Skeletal muscle tissue (tissue), 4 donors: ENCODE data around the gene OMP. TPM values are rescaled to one million over a fixed set of nuclear protein-coding genes. Genes with fewer than 3 reads are reported as not detected.
A peak's percentile ranks its signal among the peaks of the same experiment; 100 is the strongest.

Experiments used
- H3K27ac ChIP-seq: one replicate; pipeline ENCODE4 v1.7.0; 2013; ENCODE audit warnings: mild to moderate bottlenecking, low read depth, low read length, inconsistent platforms
- H3K27me3 ChIP-seq, 3 donors: one replicate each; pipeline ENCODE4 v1.7.0; 2013; ENCODE audit warnings: low read length in 3 of 3; ENCODE audit not compliant: control insufficient read depth in 3 of 3, insufficient read depth in 3 of 3
- H3K36me3 ChIP-seq, 3 donors: one replicate each; pipeline ENCODE4 v1.7.0; 2013; ENCODE audit warnings: low read length in 3 of 3; ENCODE audit not compliant: control insufficient read depth in 3 of 3, insufficient read depth in 3 of 3
- H3K4me1 ChIP-seq, 3 donors: one replicate each; pipeline ENCODE4 v1.7.0; 2013; ENCODE audit warnings: low read length in 3 of 3, mild to moderate bottlenecking in 3 of 3; ENCODE audit not compliant: control insufficient read depth in 3 of 3, insufficient read depth in 3 of 3
- H3K4me3 ChIP-seq, 3 donors: one replicate each; pipeline ENCODE4 v1.7.0; 2013; ENCODE audit warnings: low read length in 3 of 3
- H3K9ac ChIP-seq, 3 donors: one replicate each; pipeline ENCODE4 v1.7.0; 2013; ENCODE audit warnings: low read length in 3 of 3, mild to moderate bottlenecking in 3 of 3, moderate library complexity in 2 of 3, low read depth in 1 of 3
- H3K9me3 ChIP-seq, 3 donors: one replicate each; pipeline ENCODE4 v1.7.0; 2013; ENCODE audit warnings: low read length in 3 of 3; ENCODE audit not compliant: control insufficient read depth in 3 of 3
- total RNA-seq: library from RNA; depleted of rRNA; stranded (reverse); fragments of >200 nt; gene quantifications from one replicate; pipeline ENCODE4 v1.2.3, GENCODE V29; 2014
- donor health status: Osteomylitis.

OMP gene
- total RNA-seq, 1 donor from 2014 or later = 1.6 TPM

DNA sequence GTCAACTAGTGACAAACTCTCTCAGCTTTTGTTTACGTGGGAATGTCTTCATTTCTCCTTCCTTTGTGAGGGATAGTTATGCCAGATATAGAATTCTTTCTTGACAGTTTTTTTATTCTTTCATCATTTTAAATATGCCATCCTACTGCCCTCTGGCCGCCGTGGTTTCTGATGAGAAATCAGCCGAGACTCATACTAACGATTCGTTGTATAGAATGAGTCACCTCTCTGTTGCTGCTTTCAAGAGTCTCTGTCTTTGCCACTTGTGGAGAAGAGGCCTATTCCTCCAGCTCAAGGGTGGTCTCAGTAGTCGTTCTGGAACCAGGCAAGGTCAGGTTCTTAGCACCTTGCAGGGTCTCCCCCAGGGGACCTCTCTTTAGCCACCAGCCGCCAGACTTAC is 33.4 kb downstream of the OMP start:
- Histone ChIP-seq H3K36me3 (no peaks in the 10 kb centered on the region), H3K4me3 (no peak overlapping the region), H3K9ac (no peak overlapping the region), H3K27me3 (peaks cover 5 to 17% (median 7%) of the 10 kb centered on the region in 3 donors), H3K27ac (no peak overlapping the region), H3K9me3 (no peaks in the 10 kb centered on the region), H3K4me1 (peaks cover 17 to 29% (median 29%) of the 10 kb centered on the region in 3 donors)

DNA sequence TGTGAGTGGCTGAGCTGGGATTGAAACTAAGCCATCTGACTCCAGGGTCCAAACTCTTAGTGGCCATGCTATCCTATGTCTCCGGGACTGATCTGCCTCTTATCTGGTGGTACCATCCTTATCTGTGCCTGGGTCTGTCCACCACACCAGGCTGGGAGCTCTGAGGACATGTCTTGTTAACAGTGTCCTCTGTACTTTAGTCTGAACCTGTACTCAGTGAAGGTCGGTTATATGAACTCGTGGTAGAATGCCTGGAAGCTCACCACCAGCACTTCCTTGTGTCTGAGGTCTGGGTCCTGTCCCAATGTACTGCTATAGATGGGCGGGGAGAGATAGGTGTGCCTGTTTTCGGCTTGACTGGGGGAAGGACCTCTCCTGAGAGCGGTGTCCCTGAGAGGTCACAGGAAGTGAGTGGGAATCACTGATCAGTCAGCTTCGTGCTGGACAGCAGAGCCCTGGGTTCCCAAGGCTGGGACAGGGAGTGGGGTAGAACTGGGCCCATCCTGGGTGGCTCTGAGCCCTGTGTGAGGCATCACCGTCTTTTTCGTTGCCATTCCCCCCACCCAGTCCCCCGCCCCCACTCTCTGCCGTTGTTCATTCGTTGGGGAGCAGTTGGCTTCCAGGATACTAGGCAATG is 34.3 kb downstream of the OMP start:
- Histone ChIP-seq H3K9ac (no peak overlapping the region), H3K4me1 (peaks cover 9 to 21% (median 21%) of the 10 kb centered on the region in 3 donors), H3K9me3 (no peaks in the 10 kb centered on the region), H3K27ac (no peak overlapping the region), H3K4me3 (no peak overlapping the region), H3K36me3 (no peaks in the 10 kb centered on the region), H3K27me3 (peaks cover 5 to 17% (median 7%) of the 10 kb centered on the region in 3 donors)

DNA sequence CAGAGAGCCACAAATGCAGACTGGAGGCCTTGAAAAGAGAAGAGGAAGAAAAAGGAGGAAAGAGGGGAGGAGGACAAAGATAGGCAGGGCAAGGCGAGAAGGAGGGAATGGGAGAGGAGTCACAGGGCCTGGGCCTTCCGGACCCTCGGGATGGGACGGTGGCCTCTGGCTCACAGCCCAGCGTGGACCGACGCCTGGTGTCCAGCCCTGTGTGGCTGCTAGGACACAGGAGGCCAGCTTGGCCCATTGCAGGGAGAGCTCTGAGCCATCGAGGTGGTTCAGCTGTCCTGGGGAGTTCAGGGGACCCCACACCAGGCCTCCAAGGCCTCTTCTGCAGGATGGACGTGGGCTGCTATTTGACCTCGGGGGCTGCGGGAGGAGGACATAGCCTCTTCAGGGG is 34.8 kb downstream of the OMP start:
- Histone ChIP-seq H3K27ac (no peak overlapping the region), H3K4me1 (peaks cover 8 to 18% (median 17%) of the 10 kb centered on the region in 3 donors), H3K9ac (no peak overlapping the region), H3K36me3 (no peaks in the 10 kb centered on the region), H3K9me3 (no peaks in the 10 kb centered on the region), H3K27me3 (peaks cover 5 to 17% (median 7%) of the 10 kb centered on the region in 3 donors), H3K4me3 (no peak overlapping the region)

DNA sequence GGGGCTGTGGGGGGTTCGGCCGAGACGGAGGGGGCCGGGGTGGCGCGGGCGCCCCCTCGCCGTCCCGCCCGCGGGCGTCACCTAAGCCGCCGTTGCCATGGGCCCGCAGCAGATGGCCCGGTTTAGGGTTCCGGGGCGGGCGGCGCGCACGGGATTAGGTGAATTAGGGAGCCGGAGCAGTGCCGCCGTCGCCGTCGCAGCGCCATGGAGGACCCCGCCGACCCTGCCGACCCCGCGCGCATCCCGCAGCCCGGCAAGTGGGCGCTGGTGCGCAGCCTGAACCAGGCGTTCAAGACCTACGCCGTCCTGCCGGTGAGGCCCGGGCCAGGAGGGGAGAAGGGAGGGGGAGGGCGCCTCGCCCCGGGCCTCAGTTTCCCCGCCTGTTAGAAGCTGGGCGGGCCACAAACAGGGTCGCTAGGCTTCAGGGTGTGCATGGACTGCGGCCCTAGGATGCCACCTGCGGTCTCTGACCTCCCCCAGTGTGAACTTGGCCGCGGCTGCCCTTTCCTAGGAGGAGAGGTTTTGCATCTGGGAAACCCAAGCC is 35.5 kb downstream of the OMP start:
- Histone ChIP-seq H3K4me1 (peaks cover 8 to 18% (median 17%) of the 10 kb centered on the region in 3 donors), H3K9ac (peak overlapping the region in 1 of 3 donors; percentile 25), H3K4me3 (no peak overlapping the region), H3K9me3 (no peaks in the 10 kb centered on the region), H3K27me3 (peaks cover 5 to 17% (median 7%) of the 10 kb centered on the region in 3 donors), H3K36me3 (no peaks in the 10 kb centered on the region), H3K27ac (no peak overlapping the region)

DNA sequence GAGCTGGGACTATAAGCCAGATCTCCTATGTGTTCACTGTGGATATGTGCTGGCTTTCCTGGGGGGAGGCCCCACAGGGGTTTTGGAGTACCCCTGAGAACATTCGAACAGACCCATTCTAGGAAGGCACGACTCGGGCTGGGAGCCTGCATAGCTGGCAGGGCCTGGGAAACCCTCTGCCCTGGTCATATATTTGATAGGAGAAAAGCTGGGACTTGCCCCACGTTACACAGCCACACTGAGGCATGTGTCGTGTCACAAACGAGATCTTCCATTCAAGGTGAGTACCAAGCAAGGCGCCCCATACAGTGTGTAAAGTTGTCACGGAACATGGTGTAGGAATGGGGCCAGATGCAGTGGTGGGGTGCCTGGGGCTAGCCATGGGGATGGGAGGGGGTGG is 36.6 kb downstream of the OMP start:
- Histone ChIP-seq H3K27me3 (peaks cover 5 to 17% (median 7%) of the 10 kb centered on the region in 3 donors), H3K4me1 (peaks cover 8 to 18% (median 17%) of the 10 kb centered on the region in 3 donors), H3K4me3 (no peak overlapping the region), H3K9ac (no peak overlapping the region), H3K36me3 (no peaks in the 10 kb centered on the region), H3K9me3 (no peaks in the 10 kb centered on the region), H3K27ac (no peak overlapping the region)

DNA sequence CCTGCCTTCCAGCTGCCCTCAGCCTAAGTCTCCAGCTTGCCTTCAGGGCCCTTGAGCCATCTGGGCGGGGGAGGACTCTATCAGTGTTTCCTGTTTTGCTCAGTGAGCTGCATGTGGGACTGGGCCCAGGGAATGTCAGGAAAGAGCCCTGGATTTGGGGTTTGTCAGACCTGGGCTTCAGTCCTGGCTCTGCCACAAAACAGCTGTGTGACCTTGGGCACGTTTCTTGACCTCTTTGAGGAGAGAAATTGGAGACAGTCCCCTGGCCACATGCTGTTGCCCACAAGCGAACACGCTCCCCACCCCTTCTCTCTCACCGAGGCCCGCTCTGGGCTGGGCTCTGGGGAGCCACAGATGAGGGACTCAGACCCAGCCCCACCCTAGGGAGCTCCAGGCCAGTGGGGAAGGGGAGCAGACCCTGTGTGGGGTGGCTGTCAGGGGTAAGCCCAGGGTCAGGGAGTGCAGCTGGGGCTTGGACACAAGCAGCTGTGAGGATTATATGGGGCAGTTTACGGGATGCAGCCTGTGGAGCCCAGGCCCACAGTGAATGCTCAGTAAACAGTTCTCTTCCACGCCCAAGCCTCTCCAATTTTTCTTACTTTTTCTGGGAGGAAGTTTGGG is 37.7 kb downstream of the OMP start:
- Histone ChIP-seq H3K27me3 (peaks cover 5 to 17% (median 7%) of the 10 kb centered on the region in 3 donors), H3K4me1 (peaks cover 8 to 18% (median 17%) of the 10 kb centered on the region in 3 donors), H3K36me3 (no peaks in the 10 kb centered on the region), H3K9me3 (no peaks in the 10 kb centered on the region), H3K27ac (peak overlapping the region; percentile 59), H3K4me3 (no peak overlapping the region), H3K9ac (peak overlapping the region in 1 of 3 donors; percentile 54)

DNA sequence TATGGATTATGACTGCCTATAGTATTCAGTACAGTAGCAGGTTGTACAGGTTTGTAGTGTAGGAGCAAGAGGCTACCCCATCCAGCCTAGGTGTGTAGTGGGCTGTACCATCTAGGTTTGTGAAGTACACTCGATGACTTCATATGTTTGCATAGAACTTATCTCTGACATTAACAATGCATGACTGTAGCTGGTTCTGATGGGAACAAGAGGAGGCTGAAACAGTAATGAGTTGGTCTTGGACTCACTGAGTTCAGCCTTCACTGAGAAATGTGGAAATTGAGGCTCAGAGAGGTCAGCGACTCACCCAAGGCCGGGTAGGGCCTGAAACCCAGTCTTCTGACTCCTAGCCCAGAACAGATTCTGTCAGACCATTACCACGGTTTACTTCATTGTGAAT is 38.4 kb downstream of the OMP start:
- Histone ChIP-seq H3K4me3 (no peak overlapping the region), H3K4me1 (peaks cover 8 to 18% (median 17%) of the 10 kb centered on the region in 3 donors), H3K27me3 (peaks cover 7 to 17% (median 7%) of the 10 kb centered on the region in 3 donors), H3K27ac (peak overlapping the region; percentile 59), H3K9me3 (no peaks in the 10 kb centered on the region), H3K9ac (no peak overlapping the region), H3K36me3 (no peaks in the 10 kb centered on the region)

DNA sequence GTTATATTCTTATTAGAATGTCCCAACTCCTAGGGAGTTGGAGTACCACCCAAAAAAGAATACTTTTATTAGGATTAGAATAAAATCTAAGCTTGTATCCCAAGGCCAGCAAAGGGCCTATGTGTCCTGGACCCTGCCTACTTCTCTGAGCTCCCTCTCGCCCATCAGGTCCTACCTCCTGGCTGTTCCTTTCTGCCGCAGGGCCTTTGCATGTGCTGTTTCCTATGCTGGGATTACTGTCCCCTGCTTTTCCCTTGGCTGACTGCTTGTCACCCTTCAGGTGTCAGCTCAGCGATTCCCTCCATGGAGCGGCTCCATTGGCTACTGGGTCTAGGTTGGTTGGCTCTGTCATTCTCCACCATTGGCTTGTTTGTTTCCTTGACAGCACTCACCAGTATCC is 38.8 kb downstream of the OMP start:
- Histone ChIP-seq H3K4me1 (peaks cover 8 to 18% (median 17%) of the 10 kb centered on the region in 3 donors), H3K9ac (no peak overlapping the region), H3K27ac (no peak overlapping the region), H3K27me3 (peaks cover 7 to 17% (median 10%) of the 10 kb centered on the region in 3 donors), H3K9me3 (no peaks in the 10 kb centered on the region), H3K4me3 (no peak overlapping the region), H3K36me3 (no peaks in the 10 kb centered on the region)

DNA sequence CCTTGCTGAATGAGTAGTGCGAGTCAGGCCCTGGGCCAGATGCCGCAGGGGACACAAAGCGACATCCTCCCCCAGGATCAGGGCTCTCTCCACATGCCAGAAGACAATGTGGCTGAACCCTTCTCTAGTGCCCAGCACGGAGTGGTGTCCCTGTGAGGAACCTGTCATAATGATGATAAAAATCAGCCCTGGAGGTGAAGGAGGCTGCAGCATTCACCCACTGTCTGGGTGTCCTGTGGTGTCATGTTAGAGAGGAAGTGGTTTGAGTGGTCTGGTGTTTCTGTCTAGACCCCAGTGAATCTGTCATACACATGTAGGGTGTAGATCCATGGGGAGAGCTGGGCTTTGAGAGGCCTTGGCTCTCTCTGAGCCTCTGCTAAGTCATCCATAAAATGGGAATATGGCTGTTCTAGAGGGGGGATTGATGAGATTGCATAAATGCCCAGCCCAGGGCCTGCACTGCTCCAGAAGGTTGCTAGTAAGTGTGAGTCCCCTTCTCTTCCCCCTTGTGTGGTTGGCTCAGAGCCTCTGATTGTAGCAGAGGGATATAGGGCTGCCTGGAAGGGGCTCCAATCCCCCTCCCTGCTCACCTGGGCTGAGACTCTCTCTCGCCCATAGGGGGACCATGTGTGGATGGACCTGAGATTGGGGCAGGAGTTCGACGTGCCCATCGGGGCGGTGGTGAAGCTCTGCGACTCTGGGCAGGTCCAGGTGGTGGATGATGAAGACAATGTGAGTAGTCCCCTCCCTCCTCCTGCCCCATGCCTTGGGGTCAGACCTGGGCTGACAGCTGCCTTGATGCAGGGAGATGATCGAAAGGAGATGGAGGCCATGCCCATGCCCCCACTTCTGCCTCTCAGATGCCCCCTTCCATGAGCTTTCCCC is 39.7 kb downstream of the OMP start:
- peaks cover 7 to 16% (median 9%) of the 10 kb centered on the region in 3 donors for H3K27me3 ChIP-seq
- H3K27ac ChIP-seq = no peak overlapping the region
- H3K4me1 ChIP-seq = peaks cover 8 to 17% (median 17%) of the 10 kb centered on the region in 3 donors
- no peak overlapping the region for H3K9ac ChIP-seq
- H3K4me3 ChIP-seq = no peak overlapping the region
- no peaks in the 10 kb centered on the region for H3K36me3 ChIP-seq
- H3K9me3 ChIP-seq = no peaks in the 10 kb centered on the region
